Stimulated activated CD8-positive, alpha-beta memory T cell treated with anti-CD3 and anti-CD28 coated beads, Interleukin-7, amount 100 ng/mL, for 48 hours (primary cell): ENCODE measurements around the gene ZNF592.

Experiments used
- DNase-seq, 2 donors: peaks; one replicate each; pipeline ENCODE4 v3.0.0-alpha.2; 2020; ENCODE audit warnings: low read depth in 1 of 2; ENCODE audit errors: extremely low read depth in 1 of 2

Gene ZNF592

GRCh38 chr15:84845631-84846030 lies 97.2 kb downstream of the ZNF592 start:
- peak in 1 of 2 donors; percentile 21 for DNase-seq

- DNase-seq = no peak
These were observed 97.9 kb downstream of the ZNF592 start for GRCh38 chr15:84846269-84846668.

- no peak for DNase-seq
These were observed 99.0 kb downstream of the ZNF592 start for GRCh38 chr15:84847382-84847781.

GRCh38 chr15:84852212-84852611 lies 103.8 kb downstream of the ZNF592 start:
- no peak for DNase-seq

GRCh38 chr15:84855136-84855535 lies 106.7 kb downstream of the ZNF592 start:
- no peak for DNase-seq

- DNase-seq = no peak
These were observed 107.4 kb downstream of the ZNF592 start for GRCh38 chr15:84855765-84856164.
